ENCODE data around the gene CDH23. TPM values are rescaled to one million over a fixed set of nuclear protein-coding genes. Genes with fewer than 3 reads are reported as not detected.

Gene CDH23
- total and polyA plus RNA-seq, 2 of the 8 experiments (the other 6 are each of a cell fraction or from before 2014, with no cell fraction given) = 1.9 to 4.9 TPM

DNA sequence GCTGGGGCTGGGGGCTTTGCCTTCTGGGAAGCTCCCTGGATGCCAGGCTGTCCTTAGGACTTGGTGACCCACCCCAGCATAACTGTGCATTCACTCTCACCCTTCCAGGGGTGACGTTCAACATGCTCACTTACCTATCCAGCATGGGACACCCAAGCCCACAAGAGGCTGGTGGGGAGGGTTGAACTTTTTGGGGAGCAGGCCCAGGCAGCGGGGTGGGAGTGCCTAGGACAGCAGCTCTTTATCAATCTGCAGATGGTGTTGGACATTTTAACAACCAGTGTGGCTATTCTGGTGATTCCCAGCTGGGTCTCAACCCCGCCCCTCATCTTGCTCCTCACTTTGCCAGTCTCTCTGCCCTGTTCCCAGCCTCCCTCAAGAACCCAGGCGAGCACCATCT is 86.4 kb downstream of the CDH23 start:
- 82% methylated on average over 4 of the region's 4 CpGs; no CpG with 5 or more reads in 1 of the 2 experiments for WGBS, 2 experiments (ENCODE audit: extremely low coverage in 1 of 2, insufficient coverage in 1 of 2, insufficient read length in 1 of 2, insufficient replicate concordance in 2 of 2, low coverage in 1 of 2, low lambda C conversion rate in 2 of 2, missing lambda C conversion rate in 1 of 2)
- H2BK120ac ChIP-seq (replicated peaks; ENCODE audit: low read depth, low read length) = no peak overlapping the region
- no peak for TF ChIP-seq RAD21 (IDR thresholded peaks at IDR 0.05 in 1 of 2, conservative IDR thresholded peaks at IDR 0.05 in 1 of 2; ENCODE audit: low read depth in 2 of 2, low read length in 2 of 2)
- no peak for TF ChIP-seq BRCA1 (IDR thresholded peaks at IDR 0.05; ENCODE audit: low read depth, low read length)
- TF ChIP-seq ZNF274 (IDR thresholded peaks at IDR 0.05; ENCODE audit: borderline replicate concordance, extremely low read depth, low read length) = no peak
- no peak for TF ChIP-seq MAFK (IDR thresholded peaks at IDR 0.05; ENCODE audit: low read depth, low read length)
- TF ChIP-seq BCL11A (IDR thresholded peaks at IDR 0.05; ENCODE audit: low read depth in 2 of 2, low read length in 2 of 2) = no peak
- TF ChIP-seq TCF12 (IDR thresholded peaks at IDR 0.05; ENCODE audit: low read depth, low read length) = no peak
- no peak for TF ChIP-seq GTF2F1 (IDR thresholded peaks at IDR 0.05; ENCODE audit: borderline replicate concordance, low read depth, low read length)
- TF ChIP-seq SUZ12 (IDR thresholded peaks at IDR 0.05; ENCODE audit: low read length) = no peak
- POLR2A ChIA-PET (ENCODE audit: partially characterized antibody) = no interaction called here
- no peaks in the 10 kb centered on the region for H4K20me1 ChIP-seq (replicated peaks in 1 of 2; ENCODE audit: control insufficient read depth in 1 of 2, insufficient read depth in 2 of 2, low read length in 2 of 2)
- no peak overlapping the region for H4K91ac ChIP-seq (replicated peaks; ENCODE audit: insufficient read length, low read length)
- H3K23ac ChIP-seq (ENCODE audit: insufficient read length) = no peak overlapping the region
- H3K79me2 ChIP-seq (ENCODE audit: control insufficient read depth in 1 of 2, insufficient read depth in 2 of 2, low read length in 2 of 2) = no peaks in the 10 kb centered on the region
- no peak overlapping the region for H3K4me2 ChIP-seq (ENCODE audit: insufficient read depth in 1 of 2, low read depth in 2 of 2, low read length in 2 of 2)
- H2BK15ac ChIP-seq (ENCODE audit: low read length) = no peak overlapping the region
- no peak overlapping the region for H2AK5ac ChIP-seq (ENCODE audit: low read depth, low read length)
- DNase-seq (ENCODE audit: low read depth in 1 of 2, low spot score in 2 of 2) = no peak
- CTCF ChIA-PET (ENCODE audit: partially characterized antibody) = interaction anchor here (1.0 to 5.9 kb wide), 21 partner anchors 8 to 225 kb away, joined by 3 to 70 read pairs (median 5); partner anchors contain the start of gene CDH23
- H4K5ac ChIP-seq (ENCODE audit: insufficient read length, low read depth, low read length) = no peak overlapping the region
- H3K56ac ChIP-seq (replicated peaks; ENCODE audit: insufficient read length, low read depth, low read length) = no peak overlapping the region
- H3K4me1 ChIP-seq (replicated peaks in 1 of 4; ENCODE audit: control insufficient read depth in 3 of 4, insufficient read depth in 4 of 4, low read length in 3 of 4) = peaks cover 0 to 6% (median 1%) of the 10 kb centered on the region in 4 experiments; a peak in 3 of 7 replicates
- H3K27ac ChIP-seq (ENCODE audit: low read depth, low read length) = no peak overlapping the region
- no peak overlapping the region for H3K4ac ChIP-seq (replicated peaks; ENCODE audit: insufficient read length, low read depth, low read length)
- no peaks in the 10 kb centered on the region for H3K79me1 ChIP-seq (ENCODE audit: low read depth, low read length)
- no peaks in the 10 kb centered on the region for H3K36me3 ChIP-seq (ENCODE audit: control insufficient read depth in 2 of 4, insufficient read depth in 4 of 4, low read length in 3 of 4)
- no peak overlapping the region for H3K9ac ChIP-seq (replicated peaks in 1 of 4; ENCODE audit: extremely low read depth in 1 of 4, low read depth in 3 of 4, low read length in 3 of 4)
- FAIRE-seq = no peak
- H3K9me3 ChIP-seq (ENCODE audit: insufficient read depth in 2 of 2, low read depth in 1 of 2, low read length in 1 of 2) = no peaks in the 10 kb centered on the region; a peak in 1 of 4 replicates
- H3K14ac ChIP-seq (ENCODE audit: insufficient read length) = no peak overlapping the region
- H3K27me3 ChIP-seq (replicated peaks in 1 of 4; ENCODE audit: control insufficient read depth in 3 of 4, extremely low read depth in 1 of 4, insufficient read depth in 3 of 4, low read length in 3 of 4) = no peaks in the 10 kb centered on the region
- H4K8ac ChIP-seq (ENCODE audit: extremely low read depth, insufficient read depth, low read length) = no peak overlapping the region
- no peak overlapping the region for H3K18ac ChIP-seq (ENCODE audit: extremely low read depth, low read length)
- no peak overlapping the region for H2BK5ac ChIP-seq (ENCODE audit: low read depth, low read length)
- H2AFZ ChIP-seq (ENCODE audit: low read length) = no peak overlapping the region
- no peak overlapping the region for H3K4me3 ChIP-seq (ENCODE audit: extremely low read depth in 1 of 4, insufficient read depth in 2 of 4, low read depth in 3 of 4, low read length in 4 of 4)
- no peak overlapping the region for H2BK20ac ChIP-seq (ENCODE audit: low read length)
- no peak overlapping the region for H2BK12ac ChIP-seq (ENCODE audit: low read depth, low read length)
- H3K23me2 ChIP-seq (ENCODE audit: low read depth, low read length) = no peaks in the 10 kb centered on the region
